Psoas muscle (tissue), 8 donors: Measurements from ENCODE around the gene ATG7. TPM values are rescaled to one million over a fixed set of nuclear protein-coding genes. Genes with fewer than 3 reads are reported as not detected.
"Not testable (repeated sequence)": the region's sequence is repeated elsewhere in the genome, so short reads cannot be mapped to it uniquely, and the experiment has no call there.

ENCODE experiments used
- ATAC-seq, 4 donors: fragments of 200-7000 bp; cut with Tn5 transposase; one replicate each; pipeline ENCODE4 v1.9.1; 2020; ENCODE audit warnings: moderate library complexity in 3 of 4, mild to moderate bottlenecking in 2 of 4
- DNase-seq, 2 donors: peaks; one replicate each; pipeline ENCODE4 v3.0.0-alpha.2; 2020
- H3K27ac ChIP-seq: fragments of 200-600 bp; one replicate; pipeline ENCODE4 v1.8.0; 2022
- H3K27me3 ChIP-seq, 3 donors: fragments of 200-600 bp in 1 of 3; one replicate each; pipeline versions ENCODE4 v1.6.1 to v1.8.0; 2013 to 2022; ENCODE audit warnings: low read length in 2 of 3, mild to moderate bottlenecking in 2 of 3, moderate library complexity in 1 of 3; ENCODE audit not compliant: insufficient read depth in 3 of 3
- H3K36me3 ChIP-seq, 2 donors: fragments of 200-600 bp in 1 of 2; one replicate each; pipeline versions ENCODE4 v1.6.1 to v1.8.0; 2013 to 2022; ENCODE audit warnings: low read depth in 1 of 2, mild to moderate bottlenecking in 1 of 2, moderate library complexity in 1 of 2; ENCODE audit not compliant: insufficient read depth in 1 of 2
- H3K4me1 ChIP-seq: fragments of 200-600 bp; one replicate; pipeline ENCODE4 v1.8.0; 2022
- H3K4me3 ChIP-seq: fragments of 200-600 bp; one replicate; pipeline ENCODE4 v1.8.0; 2022; ENCODE audit warnings: mild to moderate bottlenecking
- H3K9me3 ChIP-seq: fragments of 200-600 bp; one replicate; pipeline ENCODE4 v1.8.0; 2022
- CTCF ChIP-seq: fragments of 200-600 bp; IDR thresholded peaks from one replicate; pipeline ENCODE4 v1.8.0; 2022; ENCODE audit warnings: antibody characterized with exemption
- WGBS, 3 donors: extraction: QIAGEN DNeasy Blood & Tissue Kit; methylation state at CpG; one replicate each; pipeline versions ENCODE4 v1.1.6 to v1.1.7; 2013; 5-methylcytosine and 5-hydroxymethylcytosine counted together
- intact Hi-C, 2 donors: fragments of 100-400 bp; cut with DNase I; formaldehyde crosslinking; loops; one replicate each; pipeline versions ENCODE4 v1.11.0 to v1.14.2; 2022
- polyA plus RNA-seq, 3 donors: library from polyadenylated mRNA; stranded (reverse); fragments of 200-250 nt; gene quantifications; one replicate each; pipeline ENCODE4 v1.2.3, GENCODE V29; 2013
- total RNA-seq, 4 donors: library from RNA; stranded (reverse); fragmentation: NEBNext Ultra II Directional in 2 of 4; extraction: Animal tissue kit (Norgen Biotek cat#: 25700) in 2 of 4; gene quantifications; one replicate each; pipeline versions ENCODE4 v1.2.1 to v1.2.4, GENCODE V29; 2021 to 2023
- donor health status: healthy with polysubstance abuse.
- donor health status: DM: no; HTN: no; CAD: no; lungs with moderate emphysema.
- donor health status: Bipolar disorder and iron deficiency.
- donor health status: healthy.
- donor health status: DM: yes; HTN: yes; CAD: no.
- donor health status: DM: no; HTN: no; CAD: no.
- donor health status: DM: no; HTN: no; CAD: no.
- donor health status: DM: yes; HTN: yes; CAD: no.

The ATG7 gene
- total and polyA plus RNA-seq, 7 donors, result 5.9 to 15.0 (median 13.5) TPM

GRCh38 chr3:11437506-11437905, 165.3 kb downstream of the ATG7 start:
- H3K4me1 ChIP-seq, result peaks cover 6% of the 10 kb centered on the region
- intact Hi-C loops, result no loop called here
- no peak for ATAC-seq
- H3K27me3 ChIP-seq, result no peaks in the 10 kb centered on the region
- DNase-seq, result no peak
- no peak overlapping the region for H3K4me3 ChIP-seq
- no peak overlapping the region for H3K27ac ChIP-seq
- no peaks in the 10 kb centered on the region for H3K9me3 ChIP-seq
- no peaks in the 10 kb centered on the region for H3K36me3 ChIP-seq
- WGBS, 3 donors, result 96 to 98% (median 97%) methylated on average over 6 of the region's 6 CpGs
- TF ChIP-seq CTCF, result no peak

GRCh38 chr3:11438646-11439045, 166.4 kb downstream of the ATG7 start:
- intact Hi-C loops, result no loop called here

GRCh38 chr3:11441346-11441745, 169.1 kb downstream of the ATG7 start:
- intact Hi-C loops, H3K4me1 ChIP-seq, DNase-seq, H3K27ac ChIP-seq, H3K27me3 ChIP-seq, H3K36me3 ChIP-seq, H3K9me3 ChIP-seq, ATAC-seq, H3K4me3 ChIP-seq: not testable (repeated sequence)
- WGBS, 3 donors, result 78 to 89% (median 85%) methylated on average over 6 to 7 of the region's 7 CpGs

More at GRCh38 chr3:11438646-11439045, 166.4 kb downstream of the ATG7 start:
- WGBS, 3 donors, result 47 to 59% (median 48%) methylated on average over 2 of the region's 2 CpGs
- Histone ChIP-seq H3K36me3 (no peaks in the 10 kb centered on the region), H3K9me3 (no peaks in the 10 kb centered on the region), H3K4me3 (no peak overlapping the region), H3K27ac (no peak overlapping the region), H3K4me1 (peaks cover 4% of the 10 kb centered on the region), H3K27me3 (no peaks in the 10 kb centered on the region)
- TF ChIP-seq CTCF, result no peak
- DNase-seq (no peak), ATAC-seq (no peak)

GRCh38 chr3:11444404-11444803, 172.2 kb downstream of the ATG7 start:
- Histone ChIP-seq H3K4me3 (no peak overlapping the region), H3K27ac (no peak overlapping the region), H3K27me3 (no peaks in the 10 kb centered on the region), H3K9me3 (no peaks in the 10 kb centered on the region), H3K4me1 (no peaks in the 10 kb centered on the region), H3K36me3 (no peaks in the 10 kb centered on the region)
- no peak for TF ChIP-seq CTCF
- intact Hi-C loops, result no loop called here
- WGBS, 3 donors, result 47 to 84% (median 62%) methylated on average over 1 of the region's 1 CpG
- DNase-seq, result no peak
- ATAC-seq, result no peak

- not testable (repeated sequence) for DNase-seq
- intact Hi-C loops, result loop anchor here in 1 of 2 donors (5.0 kb wide), 1 partner anchor 58 kb away; no protein-coding TSS in a partner anchor
- 90 to 92% (median 91%) methylated on average over 3 of the region's 3 CpGs for WGBS, 3 donors
Measured at GRCh38 chr3:11445193-11445592, 173.0 kb downstream of the ATG7 start.

GRCh38 chr3:11445883-11446282, 173.7 kb downstream of the ATG7 start:
- ATAC-seq (no peak), DNase-seq (no peak)
- Histone ChIP-seq H3K27ac (no peak overlapping the region), H3K4me3 (no peak overlapping the region), H3K36me3 (no peaks in the 10 kb centered on the region), H3K27me3 (no peaks in the 10 kb centered on the region), H3K4me1 (no peaks in the 10 kb centered on the region), H3K9me3 (no peaks in the 10 kb centered on the region)
- 60 to 61% (median 61%) methylated on average over 2 of the region's 2 CpGs for WGBS, 3 donors
- intact Hi-C loops, result loop anchor here in 1 of 2 donors (5.0 kb wide), 1 partner anchor 59 kb away; no protein-coding TSS in a partner anchor
- no peak for TF ChIP-seq CTCF

More at GRCh38 chr3:11445193-11445592, 173.0 kb downstream of the ATG7 start:
- not testable (repeated sequence) for H3K4me3 ChIP-seq, H3K27me3 ChIP-seq, H3K4me1 ChIP-seq, H3K27ac ChIP-seq, H3K36me3 ChIP-seq, ATAC-seq, H3K9me3 ChIP-seq
